GM18907 (cell line): ENCODE data around the gene TMEM63B.

Experiments used
- ATAC-seq: cut with Tn5 transposase; IDR thresholded peaks from one replicate; pipeline ENCODE4 v1.9.1; 2021; ENCODE audit warnings: mild to moderate bottlenecking, moderate library complexity; ENCODE audit not compliant: unreplicated experiment

TMEM63B gene

GRCh38 chr6:44116641-44117382, 10.5 kb upstream of the TMEM63B start:
- ATAC-seq, result no peak

- ATAC-seq, result no peak
Measured at GRCh38 chr6:44117397-44118128, 9.8 kb upstream of the TMEM63B start.

DNA sequence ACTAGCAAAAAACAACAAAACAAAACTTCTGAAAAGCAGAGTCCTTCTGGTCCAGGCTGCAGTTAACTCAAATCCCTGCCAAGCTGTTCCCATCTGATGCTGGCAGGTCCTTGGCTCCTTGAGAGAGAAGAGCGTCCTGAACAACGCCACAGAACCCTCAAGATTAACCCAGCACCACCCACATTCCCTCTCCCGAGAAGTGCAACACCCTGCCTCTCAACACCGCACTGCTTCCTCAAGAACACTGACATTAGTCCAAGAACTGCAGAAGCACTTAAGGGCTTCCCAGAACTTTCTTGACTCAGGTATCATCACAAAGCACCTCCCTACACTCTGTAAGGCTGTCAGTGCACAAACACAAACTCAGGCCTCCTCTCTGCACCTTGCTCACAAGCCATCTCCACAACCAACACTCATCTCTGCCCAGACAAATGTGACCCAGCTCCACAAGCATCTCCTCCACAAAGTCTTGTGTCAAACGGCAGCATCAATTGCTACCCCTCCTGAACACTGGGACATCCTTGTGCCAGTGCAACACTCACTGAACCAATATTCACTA, 7.6 kb upstream of the TMEM63B start:
- no peak for ATAC-seq

- no peak for ATAC-seq
Measured at GRCh38 chr6:44120692-44121443, 6.5 kb upstream of the TMEM63B start.

GRCh38 chr6:44122801-44123200, 4.6 kb upstream of the TMEM63B start:
- ATAC-seq, result no peak

DNA sequence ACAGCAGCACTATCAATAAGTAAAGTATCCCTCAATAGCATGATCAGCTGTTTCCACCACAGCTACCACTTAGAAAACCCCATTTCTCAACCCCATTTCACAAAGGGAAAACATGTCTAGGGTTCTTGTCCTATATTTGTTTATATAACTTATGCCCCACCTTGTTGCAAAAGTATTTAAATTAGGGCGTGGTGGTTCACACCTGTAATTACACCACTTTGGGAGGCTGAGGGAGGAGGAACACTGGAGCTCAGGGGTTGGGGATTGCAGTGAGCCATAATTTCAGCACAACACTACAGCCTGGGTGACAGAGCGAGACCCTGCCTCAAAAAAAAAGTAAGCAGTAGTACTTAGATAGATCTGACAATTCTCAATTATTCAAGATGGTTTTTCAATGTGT, 3.8 kb upstream of the TMEM63B start:
- no peak for ATAC-seq

GRCh38 chr6:44126320-44127149, 819 bp upstream of the TMEM63B start:
- ATAC-seq, result peak; percentile 51

- peak; percentile 28 for ATAC-seq
Measured at GRCh38 chr6:44128020-44128917, 915 bp downstream of the TMEM63B start.

GRCh38 chr6:44129841-44130322, 2.5 kb downstream of the TMEM63B start:
- ATAC-seq, result no peak

DNA sequence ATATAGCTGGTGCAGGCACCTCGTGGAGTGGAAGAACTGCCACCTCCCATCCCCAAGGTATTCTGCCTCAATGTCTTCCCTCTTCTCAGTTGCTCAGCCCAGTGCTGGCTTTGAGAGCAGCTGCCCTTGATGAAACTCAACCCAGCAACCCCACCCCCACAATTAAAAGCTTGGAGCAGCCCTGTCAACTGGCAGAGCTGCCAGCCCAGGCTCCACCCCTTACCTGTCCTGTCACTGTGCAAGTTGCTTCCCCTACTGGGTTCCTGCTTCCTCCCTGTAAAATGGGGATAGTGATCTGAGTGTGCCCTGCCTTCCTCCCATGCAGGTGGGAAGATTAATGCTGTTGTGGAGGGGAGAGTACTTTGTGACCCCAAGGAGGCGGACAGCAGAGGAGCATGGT, 4.5 kb downstream of the TMEM63B start:
- no peak for ATAC-seq

DNA sequence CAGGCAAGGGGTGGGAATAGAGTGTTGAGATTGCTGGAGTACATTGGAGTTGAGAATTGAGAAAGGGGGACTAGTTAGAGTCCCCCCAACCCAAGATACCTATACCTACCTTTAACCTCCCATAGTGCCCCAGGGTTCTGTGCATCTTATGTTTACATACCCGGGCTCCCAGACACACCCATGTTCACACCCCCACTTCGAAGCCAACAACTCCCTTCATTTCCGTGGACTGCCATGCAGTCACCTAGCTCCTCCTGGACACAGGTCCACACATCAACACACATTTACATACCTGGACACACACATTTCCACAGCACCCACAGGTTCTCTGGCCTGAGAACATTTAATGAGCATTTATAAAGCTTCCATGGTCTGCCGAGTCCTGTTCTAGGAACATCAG, 5.1 kb downstream of the TMEM63B start:
- no peak for ATAC-seq

DNA sequence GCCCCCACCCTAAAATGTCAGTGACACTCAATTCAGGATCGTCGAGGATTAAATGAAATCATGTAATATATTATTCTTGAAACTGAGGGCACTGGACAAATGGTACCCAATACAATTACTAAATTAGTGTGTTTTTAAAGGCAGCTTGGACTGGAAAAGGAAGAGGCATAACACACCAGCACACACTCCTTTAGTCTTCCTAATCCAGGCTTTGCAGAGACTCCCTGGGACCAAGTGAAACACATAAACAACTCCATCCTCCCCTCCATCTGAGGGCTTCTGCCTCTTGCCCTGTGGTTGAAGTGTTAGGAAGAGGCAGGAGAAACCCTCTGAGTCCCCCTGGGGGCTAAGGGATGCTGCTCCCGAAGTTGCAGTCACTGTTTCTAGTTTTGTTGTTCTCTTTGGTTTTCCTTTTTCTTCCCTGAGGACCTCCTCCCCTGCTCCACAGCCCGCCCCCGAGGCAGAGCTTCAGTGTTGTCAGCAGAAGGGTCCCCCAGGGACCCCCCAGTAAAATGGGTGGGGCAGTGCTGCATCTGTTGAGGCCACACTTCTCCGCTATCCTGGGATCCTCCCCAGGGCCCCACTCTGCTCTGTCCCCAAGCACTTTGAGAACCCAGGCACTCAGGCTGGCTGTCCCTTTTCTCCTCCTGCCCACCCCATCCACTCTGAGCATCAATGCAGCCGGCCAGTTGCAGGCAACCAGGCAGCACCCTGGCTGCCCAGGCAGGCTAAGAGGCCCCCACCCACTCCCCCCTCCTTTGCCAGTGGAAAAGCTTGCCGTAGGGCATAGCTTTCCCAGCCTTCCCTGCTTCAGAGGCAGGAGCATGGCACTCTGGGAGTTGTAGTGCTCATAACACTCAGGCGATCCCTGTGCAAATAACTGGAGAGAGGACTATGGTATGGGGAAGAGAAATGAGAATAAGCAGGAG, 5.9 kb downstream of the TMEM63B start:
- ATAC-seq, result no peak

- ATAC-seq, result no peak
Measured at GRCh38 chr6:44133981-44134711, 6.8 kb downstream of the TMEM63B start.

- no peak for ATAC-seq
Measured at GRCh38 chr6:44135173-44135758, 7.9 kb downstream of the TMEM63B start.

DNA sequence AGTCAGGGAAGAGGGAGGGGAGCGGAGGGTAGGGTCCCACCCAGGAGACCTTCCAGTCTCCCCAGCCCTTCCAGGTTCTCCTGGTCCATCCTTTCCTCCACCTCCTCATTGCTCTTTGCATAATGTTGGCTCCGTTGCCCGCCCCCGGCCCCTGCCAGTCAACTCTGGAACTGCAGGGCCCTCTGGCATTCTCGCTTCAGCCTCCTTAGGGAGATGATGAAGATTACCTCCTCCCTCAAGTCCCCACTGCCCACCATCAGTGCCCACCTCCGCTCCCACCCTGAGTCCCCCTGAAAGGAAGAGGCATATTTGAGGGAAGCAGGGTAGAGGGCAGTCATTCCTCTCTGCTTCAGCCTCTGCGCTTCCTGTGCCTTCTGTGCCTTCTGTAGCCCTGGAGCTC, 8.5 kb downstream of the TMEM63B start:
- ATAC-seq, result no peak

GRCh38 chr6:44138717-44139350, 11.5 kb downstream of the TMEM63B start:
- no peak for ATAC-seq

DNA sequence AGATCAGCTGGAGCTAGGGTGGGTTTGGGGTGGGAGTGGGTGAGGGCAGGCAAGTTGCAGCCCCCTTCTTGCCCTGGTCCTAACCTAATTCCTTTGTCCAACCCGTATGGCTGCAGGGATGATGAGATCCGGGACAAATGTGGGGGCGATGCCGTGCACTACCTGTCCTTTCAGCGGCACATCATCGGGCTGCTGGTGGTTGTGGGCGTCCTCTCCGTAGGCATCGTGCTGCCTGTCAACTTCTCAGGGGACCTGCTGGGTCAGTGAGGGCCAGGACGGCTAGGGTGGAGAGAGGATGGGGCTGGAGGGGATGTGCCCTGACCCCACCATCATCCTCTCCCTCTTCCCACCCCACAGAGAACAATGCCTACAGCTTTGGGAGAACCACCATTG, 12.0 kb downstream of the TMEM63B start:
- ATAC-seq, result no peak
